G401 (cell line): ENCODE results near the gene MIOX. TPM values are rescaled to one million over a fixed set of nuclear protein-coding genes. Genes with fewer than 3 reads are reported as not detected.

Source experiments
- DNase-seq: peaks from one replicate; pipeline ENCODE4 v3.0.0-alpha.2; 2015; ENCODE audit warnings: low spot score
- in situ Hi-C: cut with HindIII; loops from 2 replicates; pipeline ENCODE4 v1.10.0; 2016; ENCODE audit warnings: low sequenced_read_pairs, mixed read lengths
- total RNA-seq: library from RNA; depleted of rRNA; stranded (reverse); fragments of >200 nt; shearing (Covaris generic); gene quantifications from 2 replicates; pipeline ENCODE4 v1.2.3, GENCODE V29; 2014; rRNA removed

Gene MIOX
- total RNA-seq, 1 experiment from 2014 or later: 1.9 TPM

DNA sequence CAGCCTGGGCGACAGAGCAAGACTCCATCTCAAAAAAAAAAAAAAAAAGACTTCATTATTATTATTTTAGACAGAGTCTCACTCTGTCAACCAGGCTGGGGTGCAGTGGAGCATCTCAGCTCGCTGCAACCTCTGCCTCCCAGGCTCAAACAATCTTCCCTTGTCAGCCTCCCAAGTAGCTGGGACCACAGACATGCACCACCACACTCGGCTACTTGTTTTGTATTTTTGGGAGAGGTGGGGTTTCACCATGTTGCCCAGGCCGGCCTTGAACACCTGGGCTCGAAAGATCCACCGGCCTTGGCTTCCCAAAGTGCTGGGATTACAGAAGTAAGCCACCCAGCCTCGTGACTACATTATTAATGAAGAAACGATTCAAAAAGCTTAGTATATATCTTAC is 48.5 kb downstream of the MIOX start:
- no peak for DNase-seq
- in situ Hi-C loops: no loop called here

- DNase-seq: no peak
- in situ Hi-C loops: no loop called here
Measured at GRCh38 chr22:50536226-50536625, 49.6 kb downstream of the MIOX start.

- in situ Hi-C loops: no loop called here
- DNase-seq: no peak
Measured at GRCh38 chr22:50537765-50538164, 51.1 kb downstream of the MIOX start.

Other genes starting within 250 kb of the MIOX start
- 15.1 and 17.0 TPM in 2 replicates for gene TUBGCP6, start 241.8 kb upstream of the MIOX start, total RNA-seq
- gene HDAC10, start 235.6 kb upstream of the MIOX start, total RNA-seq: 6.1 and 28.5 TPM in 2 replicates
- 155 and 158 TPM in 2 replicates for gene MAPK12, start 225.2 kb upstream of the MIOX start, total RNA-seq
- gene MAPK11, start 216.5 kb upstream of the MIOX start, total RNA-seq: 21.3 and 21.5 TPM in 2 replicates
- 93.4 and 100 TPM in 2 replicates for gene PLXNB2, start 179.2 kb upstream of the MIOX start, total RNA-seq
- gene DENND6B, start 159.8 kb upstream of the MIOX start, total RNA-seq: 0.37 and 1.0 TPM in 2 replicates
- 76.9 and 77.8 TPM in 2 replicates for gene PPP6R2, start 143.5 kb upstream of the MIOX start, total RNA-seq
- gene SBF1, start 11.8 kb upstream of the MIOX start, total RNA-seq: 61.5 and 86.1 TPM in 2 replicates
- not detected in 2 replicates for gene ADM2, start 5.3 kb upstream of the MIOX start, total RNA-seq
- gene LMF2, start 20.8 kb downstream of the MIOX start, total RNA-seq: 40.6 and 45.7 TPM in 2 replicates
- 80.3 and 81.2 TPM in 2 replicates for gene NCAPH2, start 21.4 kb downstream of the MIOX start, total RNA-seq
- 4.9 and 6.8 TPM in 2 replicates for gene SCO2, start 38.7 kb downstream of the MIOX start, total RNA-seq
- gene TYMP, start 43.2 kb downstream of the MIOX start, total RNA-seq: 3.1 and 4.4 TPM in 2 replicates
- gene KLHDC7B, start 59.0 kb downstream of the MIOX start, total RNA-seq: not detected in 2 replicates
- gene SYCE3, start 76.1 kb downstream of the MIOX start, total RNA-seq: not detected in 2 replicates
- 3.4 and 5.8 TPM in 2 replicates for gene CPT1B, start 91.6 kb downstream of the MIOX start, total RNA-seq
- 34.8 and 58.6 TPM in 2 replicates for gene CHKB, start 96.0 kb downstream of the MIOX start, total RNA-seq
- gene MAPK8IP2, start 113.9 kb downstream of the MIOX start, total RNA-seq: 28.3 and 39.8 TPM in 2 replicates
- 19.4 and 24.1 TPM in 2 replicates for gene ARSA, start 141.3 kb downstream of the MIOX start, total RNA-seq
- gene SHANK3, start 186.0 kb downstream of the MIOX start, total RNA-seq: 3.6 and 5.0 TPM in 2 replicates